IPS DF 4.7 (cell line): Measurements from ENCODE around the gene DELE1.
A peak's percentile ranks its signal among the peaks of the same experiment; 100 is the strongest.
"Not testable (repeated sequence)": the region's sequence is repeated elsewhere in the genome, so short reads cannot be mapped to it uniquely, and the experiment has no call there.

Experiments
- DNase-seq: peaks from one replicate; pipeline ENCODE4 v3.0.0-alpha.2; 2013; ENCODE audit warnings: low spot score; ENCODE audit errors: extremely low read depth

Gene DELE1

DNA sequence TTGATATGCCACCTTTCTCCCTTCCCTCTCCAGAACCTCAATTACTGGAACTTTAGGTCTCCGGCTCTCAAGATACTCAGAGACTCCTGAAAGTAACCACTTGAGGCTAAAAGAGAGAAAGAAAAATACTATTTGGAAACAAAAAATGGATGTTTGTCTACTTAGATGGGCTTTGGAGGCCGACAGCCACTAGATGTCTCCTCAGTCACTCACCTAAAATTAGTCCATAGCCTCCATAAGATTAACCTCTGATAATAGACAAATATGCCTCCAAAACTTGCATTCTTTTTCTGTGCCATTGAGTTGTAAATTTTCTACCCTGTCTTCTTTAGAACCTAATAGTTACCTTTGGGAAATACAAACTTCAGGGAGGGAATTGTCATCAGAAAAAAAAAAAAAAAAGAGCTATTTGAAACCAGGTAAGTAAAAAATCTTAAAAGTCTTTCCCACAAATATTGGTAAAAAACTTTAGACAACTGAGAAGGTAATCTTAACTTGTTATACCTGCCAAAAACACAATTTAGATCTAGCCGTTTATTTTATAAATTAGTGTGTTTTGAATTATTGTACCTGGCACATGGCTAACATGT, 34.3 kb upstream of the DELE1 start:
- DNase-seq: no peak

DNA sequence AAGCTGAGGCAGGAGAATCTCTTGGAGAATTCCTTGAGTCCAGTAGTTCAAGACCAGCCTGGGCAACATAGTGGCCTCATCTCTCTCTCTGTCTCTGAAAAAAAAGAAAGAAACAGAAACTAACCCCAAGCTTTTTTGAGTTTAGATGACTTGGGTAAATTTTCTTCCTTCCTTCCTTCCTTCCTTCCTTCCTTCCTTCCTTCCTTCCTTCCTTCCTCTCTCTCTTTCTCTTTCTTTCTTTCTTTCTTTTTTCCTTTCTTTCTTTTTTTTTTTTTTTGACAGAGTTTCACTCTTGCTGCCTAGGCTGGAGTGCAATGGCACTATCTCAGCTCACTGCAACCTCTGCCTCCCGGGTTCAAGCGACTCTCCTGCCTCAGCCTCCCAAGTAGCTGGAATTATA, 33.2 kb upstream of the DELE1 start:
- not testable (repeated sequence) for DNase-seq

DNA sequence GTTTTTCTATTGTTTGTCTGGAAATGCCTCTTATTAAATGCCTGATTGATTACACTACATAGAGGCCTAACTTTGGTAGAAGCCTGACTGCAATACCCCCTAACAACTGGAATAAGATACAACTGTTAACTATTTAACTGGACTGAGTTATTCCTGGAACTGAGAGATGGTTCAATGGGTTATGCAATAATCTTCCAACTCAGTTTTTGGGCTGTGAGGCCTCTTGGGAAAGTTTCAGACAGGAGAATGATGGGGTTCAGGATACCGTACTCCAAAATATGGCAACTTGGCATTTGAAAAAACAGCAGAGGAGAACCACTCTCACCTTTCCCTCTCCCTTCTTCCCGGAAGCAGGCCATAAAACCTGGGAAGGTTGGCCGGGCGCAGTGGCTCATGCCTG, 26.2 kb upstream of the DELE1 start:
- no peak for DNase-seq

DNA sequence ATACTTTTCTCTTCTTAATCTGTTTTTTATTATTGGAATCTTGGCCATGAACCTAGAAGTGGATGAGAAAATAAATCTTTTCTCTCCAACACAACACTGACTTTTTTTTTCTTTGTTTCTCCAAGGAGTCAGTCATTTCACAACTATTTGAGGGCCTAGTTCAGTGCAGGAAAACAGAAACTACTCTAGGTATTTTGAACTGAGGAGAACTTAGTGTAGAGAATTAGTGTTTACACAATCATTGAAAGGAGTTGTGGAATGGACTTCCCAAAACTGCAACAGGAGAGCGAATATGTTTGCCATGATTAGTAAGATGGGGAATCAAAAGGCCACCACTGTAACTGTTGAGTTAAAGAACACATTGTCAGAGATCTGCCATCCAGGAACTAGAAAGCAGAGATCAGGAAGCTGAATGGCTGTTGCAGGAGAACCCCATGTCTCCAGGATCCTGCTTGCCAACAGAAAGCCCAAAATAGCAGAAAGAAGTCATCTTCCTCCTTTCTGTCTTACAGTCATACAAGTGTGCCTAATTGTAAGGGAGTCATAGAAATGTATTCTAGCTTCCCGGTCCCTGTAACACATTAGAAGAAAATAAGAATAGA, 25.1 kb upstream of the DELE1 start:
- DNase-seq: no peak

DNA sequence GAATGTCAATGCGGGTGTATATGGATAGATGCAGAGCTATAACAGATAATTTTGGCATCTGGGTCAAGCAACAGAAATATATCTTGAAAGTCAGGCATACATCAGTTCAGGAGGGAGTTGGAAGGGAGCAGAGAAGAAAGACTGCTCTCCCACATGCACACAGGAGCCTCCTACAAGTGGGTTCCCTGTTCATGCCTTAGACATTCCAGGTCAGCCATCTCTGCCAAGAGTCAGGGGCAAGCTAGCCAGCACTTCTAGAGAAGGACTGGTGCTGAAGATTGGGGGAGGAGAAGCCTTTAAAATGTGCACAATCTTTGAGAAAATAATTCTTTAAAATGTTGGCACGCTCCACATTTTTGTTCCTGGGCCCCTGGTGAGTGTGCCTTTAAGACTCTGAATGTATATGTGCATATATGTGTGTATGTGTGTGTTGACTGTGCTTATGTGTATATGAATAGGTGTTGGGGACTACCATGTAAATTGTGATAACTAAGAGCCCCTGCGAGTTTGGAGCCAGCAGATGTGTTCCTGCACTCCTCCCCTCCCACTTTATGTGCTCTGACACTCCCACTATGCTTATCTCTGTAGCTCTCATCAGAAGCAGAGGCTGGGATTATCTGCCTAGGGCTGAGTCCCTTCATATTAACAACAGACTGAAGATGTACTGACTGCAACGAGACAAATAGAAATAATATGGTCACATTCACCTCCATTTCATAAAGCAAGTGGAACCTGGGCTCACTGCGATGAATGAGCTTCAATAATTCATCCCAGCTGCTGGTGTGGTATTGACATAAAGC, 21.5 kb upstream of the DELE1 start:
- no peak for DNase-seq

DNA sequence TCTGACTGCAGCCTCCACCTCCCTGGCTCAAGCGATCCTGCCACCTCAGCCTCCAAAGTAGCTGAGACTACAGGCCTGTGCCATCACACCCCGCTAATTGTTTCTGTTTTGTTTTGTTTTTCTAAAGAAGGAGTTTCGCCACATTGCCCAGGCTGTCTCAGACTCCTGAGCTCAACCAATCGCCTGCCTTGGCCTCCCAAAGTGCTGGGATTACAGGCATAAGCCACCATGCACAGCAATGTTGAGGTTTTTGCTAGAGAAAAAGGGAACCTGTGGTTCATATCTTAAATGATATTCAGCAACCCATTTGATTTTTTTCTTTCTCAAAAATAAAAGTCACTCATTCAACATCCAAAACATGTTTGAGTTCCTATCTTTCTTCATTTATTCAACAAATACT, 20.4 kb upstream of the DELE1 start:
- DNase-seq: no peak

DNA sequence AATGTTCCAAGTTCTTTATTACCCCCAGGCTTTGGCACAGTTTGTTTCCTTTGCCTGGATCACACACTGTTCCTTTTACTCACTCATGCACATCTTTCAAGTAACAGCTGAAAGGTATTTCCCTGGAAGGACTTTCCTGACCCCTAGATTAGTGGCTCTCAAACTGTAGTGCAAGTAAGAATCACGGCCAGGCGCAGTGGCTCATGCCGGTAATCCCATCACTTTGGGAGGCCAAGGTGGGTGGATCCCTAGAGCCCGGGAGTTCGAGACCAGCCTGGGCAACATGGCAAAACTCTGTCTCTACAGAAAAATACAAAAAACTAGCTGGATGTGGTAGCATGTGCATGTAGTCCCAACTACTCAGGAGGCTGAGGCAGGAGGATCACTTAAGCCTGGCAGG, 19.1 kb upstream of the DELE1 start:
- no peak for DNase-seq

DNA sequence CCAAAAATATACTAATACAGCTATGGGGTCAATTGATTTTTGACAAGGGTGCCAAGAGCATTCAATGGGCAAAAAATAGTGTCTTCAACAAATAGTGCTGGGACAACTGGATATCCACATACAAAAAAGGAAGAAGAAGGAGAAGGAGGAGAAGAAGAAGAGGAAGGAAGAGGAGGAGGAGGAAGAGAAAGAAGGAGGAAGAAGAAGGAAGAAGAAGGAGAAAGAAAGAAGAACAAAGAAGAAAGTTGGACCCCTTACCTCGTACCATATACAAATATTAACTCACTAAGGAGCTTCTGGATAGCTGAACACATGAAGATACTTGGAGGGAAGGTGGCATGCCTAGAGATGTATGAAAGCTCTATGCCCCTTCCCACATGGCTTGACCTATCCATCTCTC, 17.2 kb upstream of the DELE1 start:
- DNase-seq: no peak

DNA sequence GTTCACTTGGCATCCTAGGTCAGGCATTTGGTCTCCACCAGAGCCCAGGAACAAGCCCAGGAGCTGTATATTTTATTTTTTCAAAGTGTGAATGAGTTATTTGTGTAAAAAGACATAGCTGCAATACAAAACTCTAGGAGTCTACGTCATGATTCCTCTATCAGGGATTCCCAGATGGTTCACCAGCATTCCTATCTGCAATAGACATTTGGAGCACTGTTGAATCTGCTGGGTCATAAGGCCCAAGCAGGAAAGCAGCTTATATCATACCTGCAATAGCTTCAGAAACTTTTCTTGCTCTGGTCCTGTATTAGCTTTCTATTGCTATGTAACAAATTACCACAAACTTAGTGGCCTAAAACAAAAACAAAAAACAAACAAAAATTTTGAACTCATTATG, 16.7 kb upstream of the DELE1 start:
- no peak for DNase-seq

DNA sequence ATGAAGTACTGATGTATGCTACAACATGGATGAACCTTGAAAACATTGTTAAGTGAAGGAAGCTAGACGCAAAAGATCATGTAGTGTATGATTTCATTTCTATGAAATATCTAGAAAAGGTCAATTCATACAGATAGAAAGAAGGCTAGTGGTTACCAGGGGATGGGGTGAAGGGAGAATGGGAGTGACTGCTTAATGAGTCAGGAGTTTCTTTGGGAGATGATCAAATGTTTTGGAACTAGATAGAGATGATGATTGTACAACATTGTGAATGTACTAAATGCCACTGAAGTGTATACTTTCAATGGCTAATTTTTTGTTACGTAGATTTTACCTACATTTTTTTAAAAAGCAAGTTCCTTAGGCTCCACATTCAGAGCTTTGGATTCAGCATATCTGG, 14.9 kb upstream of the DELE1 start:
- DNase-seq: no peak

DNA sequence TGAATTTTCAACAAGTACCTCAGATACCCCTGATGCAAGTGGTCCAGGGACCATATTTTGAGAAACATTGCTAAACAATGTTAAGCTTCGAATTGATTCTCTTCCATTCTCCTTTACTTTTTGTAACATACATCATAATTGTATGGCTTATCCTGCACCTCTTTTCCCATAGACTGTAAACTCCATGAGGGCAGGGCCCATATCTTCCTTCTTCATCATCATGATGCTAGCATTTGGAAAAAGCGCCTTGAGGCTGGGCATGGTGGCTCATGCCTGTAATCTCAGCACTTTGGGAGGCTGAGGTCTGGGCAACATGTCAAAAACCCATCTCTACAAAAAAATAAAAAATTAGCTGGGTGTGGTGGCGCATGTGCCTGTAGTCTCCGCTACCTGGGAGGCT, 14.5 kb upstream of the DELE1 start:
- DNase-seq: no peak

DNA sequence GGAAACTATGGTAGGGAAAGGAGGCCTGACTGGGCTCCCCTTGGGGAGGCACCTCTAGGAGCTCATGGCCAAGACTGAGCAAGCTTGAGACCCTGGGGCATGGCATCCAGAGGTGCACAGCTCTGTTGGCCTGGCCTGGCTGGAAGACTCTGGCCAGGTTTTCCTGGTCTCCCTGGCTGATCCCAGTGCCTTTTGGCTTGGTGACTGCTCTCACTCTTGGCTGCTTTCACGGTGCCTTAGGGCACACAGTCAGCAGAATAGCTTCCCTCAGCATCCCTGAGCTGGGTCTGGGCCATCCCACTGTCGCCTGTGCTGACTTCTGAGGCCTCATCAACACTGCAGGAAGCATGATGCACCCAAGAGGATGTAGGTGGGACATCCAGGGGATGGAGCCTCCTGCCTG, 13.4 kb upstream of the DELE1 start:
- DNase-seq: no peak

DNA sequence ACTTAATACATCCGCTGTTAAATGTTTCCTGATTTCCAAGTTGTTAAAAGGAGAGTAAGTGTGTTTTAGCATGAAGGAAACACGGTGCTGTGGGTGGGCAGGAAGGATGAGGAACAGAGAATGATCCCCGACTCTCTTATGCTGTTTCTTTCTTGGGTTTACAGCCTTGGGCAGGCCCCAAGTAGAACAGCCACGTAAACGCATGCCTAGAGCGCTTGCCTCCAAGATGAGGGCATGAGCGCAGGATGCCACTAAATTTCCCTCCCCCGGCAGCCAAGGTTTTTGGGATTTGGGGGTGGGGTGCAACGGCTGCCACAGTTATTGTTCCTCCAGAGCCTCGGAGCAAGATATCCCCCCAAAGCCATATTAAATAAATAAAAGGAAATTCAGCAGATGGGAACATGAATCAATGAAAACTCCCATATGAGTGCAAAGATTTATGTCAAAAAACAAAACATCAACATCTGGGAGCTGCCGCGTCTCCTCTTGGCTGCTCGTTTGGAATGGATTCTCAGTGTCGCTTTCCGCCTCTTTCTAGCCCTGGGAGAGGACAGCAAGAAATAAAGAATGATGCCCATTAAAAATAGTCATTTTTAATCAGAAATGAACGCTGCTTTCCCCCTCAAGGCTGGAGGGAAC, 10.0 kb upstream of the DELE1 start:
- no peak for DNase-seq

DNA sequence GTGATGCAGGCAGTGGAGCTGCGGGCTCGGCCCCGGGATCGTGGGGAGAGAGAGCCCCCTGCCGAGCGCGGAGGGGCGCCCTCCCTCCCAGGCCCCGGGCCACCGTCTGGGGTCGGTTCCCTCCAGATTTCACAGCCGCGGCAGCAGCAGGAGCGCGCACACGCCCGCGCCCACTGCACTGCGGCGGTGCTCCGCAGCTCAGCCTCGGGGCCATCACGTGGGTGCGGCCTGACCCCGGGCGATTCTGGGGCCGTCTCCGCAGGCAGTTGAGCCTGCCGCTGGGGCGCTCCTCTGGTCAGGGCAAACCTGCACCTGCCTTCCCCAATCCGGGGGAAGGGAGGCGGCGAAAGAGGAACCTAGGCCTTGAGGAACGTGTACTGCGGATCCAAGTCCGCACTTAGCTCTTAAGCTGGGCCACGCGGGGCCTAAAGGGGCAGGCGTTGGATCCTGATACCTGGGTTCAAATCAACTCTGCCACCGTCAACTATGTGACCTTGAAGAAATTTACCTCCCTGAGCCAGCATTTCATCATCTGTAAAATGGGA, 9.4 kb upstream of the DELE1 start:
- DNase-seq: peak; percentile 5

DNA sequence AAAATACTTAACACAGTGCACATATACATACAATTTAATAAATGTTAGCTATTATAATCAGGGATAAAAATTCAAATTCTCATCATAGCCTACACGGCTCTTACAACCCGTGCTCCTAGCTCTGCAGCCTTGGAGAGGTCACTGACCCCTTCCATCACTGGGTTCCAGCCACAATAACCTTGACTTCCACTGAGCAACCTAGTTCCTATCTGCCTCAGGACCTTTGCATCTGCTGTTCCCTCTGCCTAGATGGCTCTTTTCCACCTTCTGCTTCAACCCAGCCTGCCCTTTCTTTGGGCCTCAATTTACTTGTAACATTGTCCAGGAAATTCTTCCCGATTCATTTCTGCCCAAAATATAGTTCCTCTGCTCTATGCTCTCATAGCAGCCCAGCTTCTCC, 8.9 kb upstream of the DELE1 start:
- no peak for DNase-seq

DNA sequence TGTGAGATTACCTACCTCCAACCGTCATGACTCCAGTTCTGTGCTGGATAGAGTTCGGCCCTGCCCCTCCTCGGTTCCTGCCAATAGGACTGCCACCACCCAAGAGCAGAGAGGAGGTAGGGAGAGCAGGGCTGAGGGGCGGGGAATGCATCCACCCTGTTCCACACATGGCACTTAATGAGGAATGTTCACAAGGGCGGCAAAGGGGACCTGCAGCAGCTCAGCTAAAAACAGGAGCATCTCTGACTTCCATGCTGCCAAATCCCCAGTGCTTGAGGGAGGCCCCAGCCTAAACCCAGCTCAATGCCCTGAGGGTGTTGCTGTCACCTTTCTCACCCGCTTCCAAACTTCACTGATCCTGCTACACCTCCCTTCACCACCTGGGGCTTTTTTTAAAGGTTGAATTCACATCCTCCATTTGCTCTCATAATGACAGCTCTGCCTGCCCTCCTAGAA, 7.8 kb upstream of the DELE1 start:
- DNase-seq: peak; percentile 7

DNA sequence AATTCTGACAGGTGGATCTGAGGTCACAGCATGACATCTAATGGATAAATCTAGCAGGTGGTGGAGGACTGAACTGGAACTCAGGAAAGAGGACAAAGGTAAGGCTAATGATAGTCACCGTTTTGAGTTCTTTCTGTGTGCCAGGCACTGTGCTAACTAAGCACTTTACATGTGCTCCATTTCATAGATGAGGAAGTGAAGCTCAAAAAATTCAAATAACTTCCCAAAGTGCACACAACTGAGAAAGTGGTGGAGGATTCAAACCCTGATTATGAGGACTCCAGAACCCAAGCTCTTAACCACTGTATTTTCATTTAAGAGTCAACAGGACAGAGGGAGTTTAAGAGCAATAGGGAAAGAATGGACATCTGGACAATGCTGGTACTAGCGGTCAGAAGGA, 7.1 kb upstream of the DELE1 start:
- DNase-seq: no peak

DNA sequence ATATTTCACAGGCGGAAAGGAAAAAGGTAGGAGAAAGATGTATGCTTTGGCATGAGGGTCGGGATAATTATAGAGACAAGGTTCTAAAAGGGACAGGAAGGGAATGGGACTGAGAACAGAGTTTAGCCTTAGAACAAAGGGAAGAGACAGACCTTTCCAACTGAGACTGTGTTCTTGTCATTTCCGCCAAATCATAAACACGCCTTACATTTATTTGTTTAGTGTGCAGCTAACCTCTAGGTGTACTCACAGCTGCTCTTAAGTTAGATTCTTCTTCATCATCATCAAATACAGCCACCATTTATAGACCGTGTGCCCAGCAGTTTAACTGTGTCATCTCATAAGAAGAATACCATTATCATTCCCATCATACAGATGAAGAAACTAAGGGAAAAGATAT, 5.9 kb upstream of the DELE1 start:
- no peak for DNase-seq

DNA sequence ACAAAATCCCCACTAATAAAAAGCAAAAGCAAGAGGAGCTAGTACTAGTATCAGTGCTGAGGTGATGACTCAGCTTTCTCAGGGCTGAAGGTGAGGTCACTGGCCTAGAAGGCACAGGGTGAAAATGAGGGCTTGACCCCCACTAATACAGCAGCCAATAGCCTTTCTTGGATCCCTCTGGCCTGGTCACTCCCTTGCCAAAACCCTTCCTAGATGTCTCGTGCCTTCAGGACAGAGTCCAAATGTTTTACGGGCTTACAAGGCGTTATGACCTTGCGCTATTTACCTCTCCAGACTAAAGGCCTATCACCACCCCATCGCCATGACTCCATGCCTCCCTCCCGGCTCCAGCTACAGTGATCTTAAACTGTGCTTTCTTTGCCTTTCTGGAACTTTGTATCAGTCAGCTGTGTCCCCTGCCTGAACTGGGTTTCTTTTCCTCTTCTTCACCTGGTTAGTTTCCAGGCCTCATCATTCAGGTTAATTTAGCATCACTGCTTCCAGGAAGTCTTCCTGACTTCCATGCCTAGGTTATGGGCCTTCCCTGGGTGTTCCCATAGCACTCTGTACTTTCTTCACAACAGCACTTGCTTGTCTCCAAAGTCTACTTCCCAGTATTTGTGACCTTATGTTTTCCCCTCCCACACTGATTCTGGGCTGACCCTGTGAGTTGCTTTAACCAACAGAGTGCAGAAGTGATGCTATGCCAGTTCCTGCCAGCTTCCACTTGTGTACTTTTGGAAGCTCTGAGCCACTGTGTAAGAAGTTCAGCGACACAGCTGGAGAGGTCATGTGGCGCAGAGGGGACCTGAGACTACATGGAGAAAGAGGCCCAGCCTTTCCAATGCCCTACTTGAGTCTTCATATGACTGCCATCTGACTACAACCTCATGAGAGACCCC, 4.2 kb upstream of the DELE1 start:
- DNase-seq: no peak

DNA sequence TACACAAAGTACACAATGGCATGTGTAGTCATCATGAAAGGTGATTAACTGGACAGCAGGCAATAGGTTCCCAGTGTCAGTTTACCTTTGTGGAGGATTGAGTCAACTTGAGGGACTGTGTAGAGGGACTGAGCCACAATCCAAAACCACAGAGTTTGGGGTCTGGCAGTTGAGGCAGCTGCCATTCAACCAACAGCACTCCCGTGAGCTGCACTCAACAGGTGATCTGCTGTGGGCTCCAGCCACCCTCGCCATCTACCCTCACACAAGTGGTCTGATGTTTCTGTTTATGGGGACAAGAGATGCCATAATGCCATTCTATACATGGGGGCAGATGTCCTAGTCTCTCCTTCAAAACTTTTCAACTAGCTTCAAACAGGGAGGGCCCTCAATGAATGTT, 2.9 kb upstream of the DELE1 start:
- no peak for DNase-seq

DNA sequence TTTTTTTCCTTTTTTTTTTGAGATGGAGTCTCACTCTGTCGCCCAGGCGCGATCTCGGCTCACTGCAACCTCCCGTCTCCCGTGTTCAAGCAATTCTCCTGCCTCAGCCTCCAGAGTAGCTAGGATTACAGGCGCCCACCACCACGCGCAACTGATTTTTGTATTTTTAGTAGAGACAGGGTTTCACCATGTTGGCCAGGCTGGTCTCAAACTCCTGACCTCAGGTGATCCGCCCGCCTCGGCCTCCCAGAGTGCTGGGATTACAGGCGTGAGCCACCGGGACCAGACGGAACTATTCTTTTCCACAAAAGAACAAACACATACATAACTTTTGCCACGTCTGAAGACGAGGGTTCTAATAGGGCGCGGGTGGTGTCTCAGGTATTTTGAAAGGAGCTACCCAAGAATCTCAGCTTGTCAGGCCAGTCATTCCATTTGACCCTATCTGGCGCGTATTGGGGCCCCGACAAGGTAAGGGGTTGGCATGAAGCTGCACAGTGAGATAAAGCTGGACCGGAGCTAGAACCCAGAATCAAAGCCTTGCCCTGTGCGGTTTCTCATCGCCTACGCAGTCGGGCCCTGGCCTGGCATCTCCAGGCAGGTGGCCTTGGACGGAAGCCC, 734 bp upstream of the DELE1 start:
- not testable (repeated sequence) for DNase-seq
